GM12878 (cell line): ENCODE data around the gene CES4A. TPM values are rescaled to one million over a fixed set of nuclear protein-coding genes. Genes with fewer than 3 reads are reported as not detected.

ENCODE experiments used
- ATAC-seq: fragments of 200-7000 bp; cut with Tn5 transposase; 3 replicates; pipeline ENCODE4 v1.9.1; 2020; ENCODE audit warnings: mild to moderate bottlenecking, moderate library complexity
- BruUV-seq: library from RNA; stranded (reverse); fragments of 400-500 nt; replicated peaks from 2 replicates; lab custom pipeline; 2021; lab: Mats Ljungman, UMichigan
- CTCF ChIA-PET: fragments of 300-600 bp; sonication (Branson Sonifier 250); formaldehyde crosslinking; extraction: SDS; loops from one replicate; lab custom pipeline; 2021; ENCODE audit warnings: inconsistent platforms; lab: Yijun Ruan, JAX
- POLR2A ChIA-PET: fragments of 350-600 bp; formaldehyde crosslinking; extraction: SDS; loops from one replicate; lab custom pipeline; 2021; ENCODE audit warnings: inconsistent platforms; lab: Charles Lee
- RAD21 ChIA-PET: fragments of 300-600 bp; sonication (Branson Sonifier 250); formaldehyde crosslinking; loops from one replicate; lab custom pipeline; 2023; ENCODE audit warnings: antibody characterized with exemption; ENCODE audit not compliant: unreplicated experiment; lab: Charles Lee
- SMC1A ChIA-PET: fragments of 300-600 bp; sonication (Branson Sonifier 250); formaldehyde crosslinking; loops from one replicate; lab custom pipeline; 2023; ENCODE audit not compliant: unreplicated experiment, uncharacterized antibody; lab: Charles Lee
- DNase-seq: peaks from one replicate; pipeline ENCODE4 v3.0.0-alpha.2; 2011; ENCODE audit warnings: low read depth, low spot score
- FAIRE-seq: peaks from 3 replicates; lab custom pipeline; 2011; peaks lifted over from hg19 to GRCh38; lab: Jason Lieb, UNC
- H2AFZ ChIP-seq: 2 replicates; pipeline ENCODE4 v1.6.0; 2011; ENCODE audit warnings: low read depth, low read length, control low read depth; ENCODE audit not compliant: control insufficient read depth
- H3K27ac ChIP-seq: 2 replicates; pipeline ENCODE4 v1.5.1; 2011; ENCODE audit warnings: control low read depth; ENCODE audit not compliant: control insufficient read depth, insufficient read depth
- H3K27me3 ChIP-seq, 2 experiments: replicated peaks in 1 of 2; 2 replicates each; pipeline versions ENCODE4 v1.6.0 to v1.6.1; 2011; ENCODE audit warnings: low read length in 1 of 2; ENCODE audit not compliant: control insufficient read depth in 2 of 2, insufficient read depth in 2 of 2
- H3K36me3 ChIP-seq, 2 experiments: 2 replicates each; pipeline ENCODE4 v1.5.1; 2011; ENCODE audit warnings: low read length in 1 of 2; ENCODE audit not compliant: control insufficient read depth in 2 of 2, insufficient read depth in 2 of 2
- H3K4me1 ChIP-seq: 2 replicates; pipeline ENCODE4 v1.6.1; 2011; ENCODE audit warnings: mild to moderate bottlenecking, low read length, moderate library complexity, mixed read lengths; ENCODE audit not compliant: control insufficient read depth, insufficient read depth
- H3K4me2 ChIP-seq: 2 replicates; pipeline ENCODE4 v1.6.0; 2011; ENCODE audit warnings: control low read depth; ENCODE audit not compliant: control insufficient read depth, insufficient read depth
- H3K4me3 ChIP-seq: fragments of 200-600 bp; sonication (generic); 2 replicates; pipeline ENCODE4 v1.5.1; 2016
- H3K79me2 ChIP-seq: 2 replicates; pipeline ENCODE4 v1.6.0; 2011; ENCODE audit warnings: low read length; ENCODE audit not compliant: control insufficient read depth, insufficient read depth
- H3K9ac ChIP-seq: 2 replicates; pipeline ENCODE4 v1.8.0; 2011; ENCODE audit warnings: low read length, control low read depth, mixed read lengths; ENCODE audit not compliant: control insufficient read depth, insufficient read depth
- H3K9me3 ChIP-seq: replicated peaks from 3 replicates; pipeline ENCODE4 v1.5.1; 2011; ENCODE audit warnings: mild to moderate bottlenecking, low read length; ENCODE audit not compliant: control insufficient read depth, insufficient read depth
- H4K20me1 ChIP-seq: 2 replicates; pipeline ENCODE4 v1.6.0; 2011; ENCODE audit not compliant: control insufficient read depth, insufficient read depth
- GATAD2B ChIP-seq: fragments of 450-650 bp; conservative IDR thresholded peaks from 2 replicates; pipeline ENCODE4 v1.6.1; 2017; ENCODE audit warnings: low read depth, mild to moderate bottlenecking, moderate library complexity
- HDAC2 ChIP-seq: fragments of 200-600 bp; sonication (generic); IDR thresholded peaks from 2 replicates; pipeline ENCODE4 v1.6.1; 2017
- IKZF2 ChIP-seq, 2 experiments: fragments of 450-650 bp; IDR thresholded peaks; 2 replicates each; pipeline ENCODE4 v1.6.1; 2017; ENCODE audit warnings: mild to moderate bottlenecking in 2 of 2, moderate library complexity in 2 of 2
- IRF3 ChIP-seq: fragments of 450-650 bp; IDR thresholded peaks from 2 replicates; pipeline ENCODE4 v1.6.1; 2014; ENCODE audit warnings: mild to moderate bottlenecking
- MEF2A ChIP-seq: IDR thresholded peaks from 2 replicates; pipeline ENCODE4 v1.6.1; 2011; ENCODE audit warnings: low read depth, mild to moderate bottlenecking, low read length, moderate library complexity; ENCODE audit not compliant: insufficient read depth
- POLR2A ChIP-seq: IDR thresholded peaks from 2 replicates; pipeline ENCODE4 v1.6.1; 2011; ENCODE audit warnings: low read depth, mild to moderate bottlenecking, low read length
- POLR2AphosphoS5 ChIP-seq: IDR thresholded peaks from 2 replicates; pipeline ENCODE4 v1.6.1; 2011; ENCODE audit warnings: mild to moderate bottlenecking, low read length, inconsistent platforms
- SUPT20H ChIP-seq: IDR thresholded peaks from 2 replicates; pipeline ENCODE4 v1.6.1; 2011; ENCODE audit warnings: low read depth, mild to moderate bottlenecking, low read length, moderate library complexity, borderline replicate concordance; ENCODE audit not compliant: control insufficient read depth
- WRNIP1 ChIP-seq: IDR thresholded peaks from 2 replicates; pipeline ENCODE4 v1.6.1; 2011; ENCODE audit warnings: low read depth, low read length, improper control_type of control experiment, borderline replicate concordance
- WGBS: methylation state at CpG from one replicate; pipeline ENCODE4 v1.1.6; 2016; ENCODE audit warnings: low lambda C conversion rate; ENCODE audit not compliant: insufficient replicate concordance, insufficient coverage; ENCODE audit errors: missing lambda C conversion rate; 5-methylcytosine and 5-hydroxymethylcytosine counted together
- in situ Hi-C: fragments of 300-500 bp; cut with MboI; formaldehyde crosslinking; loops from 9 replicates; pipeline ENCODE4 v1.14.3; 2018; ENCODE audit warnings: mixed read lengths
- intact Hi-C: fragments of 100-400 bp; cut with micrococcal nuclease; formaldehyde crosslinking; loops from one replicate; pipeline ENCODE4 v1.14.2; 2022; ENCODE audit not compliant: unreplicated experiment
- polyA plus RNA-seq, 11 experiments: library from polyadenylated mRNA; depleted of rRNA in 4 of 11; unstranded in 6 of 11; stranded (reverse) in 5 of 11; fragments of >200 nt; fragmentation: Nextera tagmentation in 4 of 11; fragmentation: Illumina TruSeq in 1 of 11; extraction: Ambion mirVana in 4 of 11; extraction: Trizol in 1 of 11; gene quantifications; 1 replicate in 1 of 11; 2 replicates in 10 of 11; pipeline versions ENCODE4 v1.2.1 to v1.2.3, GENCODE V29; 2011 to 2016; ENCODE audit warnings: inconsistent platforms in 2 of 11, missing spikeins in 2 of 11, low read depth in 1 of 11
- total RNA-seq, 4 experiments: library from RNA; depleted of rRNA in 3 of 4; stranded (reverse); fragments of >200 nt in 3 of 4; fragmentation: Illumina TruSeq in 1 of 4; extraction: Trizol in 1 of 4; gene quantifications; 2 replicates each; pipeline versions ENCODE4 v1.2.1 to v1.2.3, GENCODE V29; 2013 to 2021

The CES4A gene
- total and polyA plus RNA-seq, 10 of the 15 experiments (the other 5 are each of a cell fraction or from before 2014, with no cell fraction given) = 0.05 to 5.0 (median 2.1) TPM

GRCh38 chr16:66942981-66943380, 45.4 kb upstream of the CES4A start (continued):
- no peak for TF ChIP-seq SUPT20H

- H3K36me3 ChIP-seq = peaks cover 2 to 3% of the 10 kb centered on the region in 2 experiments
- H3K4me3 ChIP-seq = no peak overlapping the region
- intact Hi-C loops = no loop called here
- peaks cover 10% of the 10 kb centered on the region for H3K4me1 ChIP-seq
- peak; percentile 10; the same call in 1 of the 2 replicates for TF ChIP-seq POLR2A
- no peak for TF ChIP-seq GATAD2B
- WGBS = 90% methylated on average over 15 of the region's 15 CpGs
- H3K9me3 ChIP-seq = no peaks in the 10 kb centered on the region
- H3K4me2 ChIP-seq = no peak overlapping the region
- POLR2A ChIA-PET = interaction anchor here (0.5 to 0.6 kb wide), 2 partner anchors 67 to 382 kb away, joined by 4 read pairs; no protein-coding TSS in a partner anchor
- CTCF ChIA-PET = interaction anchor here (0.7 to 1.1 kb wide), 5 partner anchors 12 to 57 kb away, joined by 3 to 4 read pairs (median 3); no protein-coding TSS in a partner anchor
- SMC1A ChIA-PET = no interaction called here
- RAD21 ChIA-PET = interaction anchor here (0.6 kb wide), 1 partner anchor 165 kb away, joined by 3 read pairs; no protein-coding TSS in a partner anchor
- no peak overlapping the region for H3K9ac ChIP-seq
- no peak for FAIRE-seq
- H4K20me1 ChIP-seq = no peaks in the 10 kb centered on the region
- H3K27me3 ChIP-seq = no peaks in the 10 kb centered on the region
- no TSS peak for BruUV-seq
- no peak overlapping the region for H3K27ac ChIP-seq
- H3K79me2 ChIP-seq = no peaks in the 10 kb centered on the region
- H2AFZ ChIP-seq = no peak overlapping the region
- in situ Hi-C loops = no loop called here
- no peak for DNase-seq
- no peak for ATAC-seq
Measured at GRCh38 chr16:66943426-66944053, 44.8 kb upstream of the CES4A start.

- CTCF ChIA-PET = interaction anchor here (0.7 to 1.1 kb wide), 5 partner anchors 13 to 58 kb away, joined by 3 to 4 read pairs (median 3); no protein-coding TSS in a partner anchor
- in situ Hi-C loops = no loop called here
- POLR2A ChIA-PET = interaction anchor here (0.6 kb wide), 2 partner anchors 338 to 381 kb away, joined by 3 to 4 read pairs; no protein-coding TSS in a partner anchor
Measured at GRCh38 chr16:66944054-66944441, 44.3 kb upstream of the CES4A start.

More at GRCh38 chr16:66944054-66944441, 44.3 kb upstream of the CES4A start:
- no peaks in the 10 kb centered on the region for H4K20me1 ChIP-seq
- no peaks in the 10 kb centered on the region for H3K9me3 ChIP-seq
- H3K27me3 ChIP-seq = no peaks in the 10 kb centered on the region
- ChIA-PET RAD21 (interaction anchor here (0.6 kb wide), 1 partner anchor 164 kb away, joined by 3 read pairs; no protein-coding TSS in a partner anchor), SMC1A (no interaction called here)
- TF ChIP-seq POLR2AphosphoS5 (no peak), WRNIP1 (no peak), IKZF2 (IDR thresholded peaks at IDR 0.05) (no peak), IRF3 (no peak), MEF2A (no peak), HDAC2 (no peak)
- DNase-seq (no peak), FAIRE-seq (no peak), ATAC-seq (no peak)
- peaks cover 13% of the 10 kb centered on the region for H3K4me1 ChIP-seq
- no peaks in the 10 kb centered on the region for H3K79me2 ChIP-seq
- intact Hi-C loops = no loop called here
- WGBS = 87% methylated on average over 5 of the region's 5 CpGs
- no peak overlapping the region for H3K27ac ChIP-seq
- H2AFZ ChIP-seq = no peak overlapping the region
- BruUV-seq = no TSS peak
- peaks cover 0 to 2% of the 10 kb centered on the region in 2 experiments; a peak in 3 of 4 replicates for H3K36me3 ChIP-seq
- H3K9ac ChIP-seq = no peak overlapping the region
- H3K4me3 ChIP-seq = no peak overlapping the region
- H3K4me2 ChIP-seq = no peak overlapping the region
